Middle frontal gyrus (tissue), 1 donor: Measurements from ENCODE around the gene ARL5C.

Experiments used
- DNase-seq: peaks from one replicate; pipeline ENCODE4 v3.0.0-alpha.2; 2015; ENCODE audit warnings: low spot score; ENCODE audit errors: extremely low spot score

ARL5C gene

DNA sequence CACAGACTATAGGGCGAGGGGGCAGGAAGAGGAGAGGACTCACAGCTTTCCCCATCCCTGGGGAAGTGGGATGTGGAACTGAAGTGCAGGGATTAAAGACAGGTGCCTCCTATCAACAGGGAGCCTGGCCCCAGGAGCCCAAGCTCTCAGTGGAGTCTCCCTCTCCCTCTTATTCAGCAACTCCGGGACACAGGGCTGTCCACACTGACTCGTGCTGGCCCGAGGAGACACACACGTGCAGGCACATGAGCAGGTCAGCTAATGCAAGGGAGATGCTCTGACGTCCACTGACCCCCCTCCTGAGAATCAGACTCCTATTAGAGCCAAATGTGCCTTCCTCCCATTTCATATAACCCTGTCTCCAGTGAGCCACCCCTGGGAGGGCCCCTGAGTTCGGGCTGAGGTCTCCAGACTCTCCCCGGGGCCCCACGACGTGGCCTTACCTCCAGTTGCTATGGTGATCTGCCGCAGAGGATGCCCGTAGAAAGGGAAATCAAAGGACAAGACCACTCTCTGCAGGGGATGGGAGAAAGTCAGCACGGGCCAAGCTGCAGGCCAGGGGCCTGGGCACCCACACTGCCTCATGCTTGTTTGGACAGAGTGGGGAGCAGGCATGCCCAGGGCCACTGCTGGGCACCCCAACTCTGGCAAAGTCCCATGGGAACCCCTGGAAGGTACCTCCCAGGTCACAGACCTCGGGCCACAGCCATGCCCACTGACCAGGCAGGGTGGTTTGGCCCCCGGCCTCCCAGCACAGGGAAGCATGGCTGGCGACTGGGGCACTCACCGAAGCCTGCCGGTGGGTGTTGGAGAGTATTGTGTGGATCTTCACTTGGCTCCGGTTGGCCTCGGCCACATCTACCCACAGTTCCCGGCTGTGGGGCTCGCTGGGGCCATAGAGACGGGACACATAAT is 57.2 kb downstream of the ARL5C start:
- no peak for DNase-seq

DNA sequence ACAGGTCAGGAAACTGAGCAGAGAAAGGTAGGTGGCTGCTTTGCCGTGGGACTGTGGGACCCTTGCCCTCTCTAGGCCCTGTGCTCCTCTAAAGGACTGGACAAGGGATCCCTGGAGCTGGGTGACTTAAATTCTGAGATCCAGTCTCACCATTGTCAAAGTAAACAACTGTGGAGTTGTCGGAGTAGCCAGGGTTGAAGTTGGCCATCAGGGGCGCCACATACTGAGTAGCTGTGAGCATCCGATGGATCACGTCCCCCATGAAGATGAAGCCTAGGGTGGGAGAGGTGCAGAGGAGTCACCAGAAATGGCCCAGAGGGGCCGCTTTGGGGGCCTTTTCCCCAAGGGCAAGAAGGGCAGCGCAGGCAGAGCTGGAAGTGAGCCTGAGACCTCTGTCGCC is 58.0 kb downstream of the ARL5C start:
- DNase-seq, result no peak

DNA sequence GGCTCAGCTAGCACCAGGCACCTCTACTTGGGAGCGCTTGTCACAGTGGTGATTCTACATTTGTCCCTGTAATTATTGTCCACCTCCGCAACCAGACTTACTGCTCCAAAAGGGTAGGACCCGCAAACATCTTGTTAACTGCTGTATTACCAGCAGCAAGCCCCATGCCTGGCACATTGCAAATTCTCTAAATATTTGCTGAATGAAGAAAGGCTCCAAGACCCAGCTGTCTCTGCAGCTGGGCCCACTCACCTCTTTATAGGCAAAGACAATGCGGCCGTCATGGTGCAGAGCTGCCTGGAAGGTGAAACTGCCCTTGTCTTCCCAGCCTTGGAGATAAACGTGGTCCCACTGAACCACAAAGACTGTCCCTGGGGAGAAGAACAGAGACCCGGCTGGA is 58.8 kb downstream of the ARL5C start:
- no peak for DNase-seq
